Measurements from ENCODE around the gene MMAB. TPM values are rescaled to one million over a fixed set of nuclear protein-coding genes. Genes with fewer than 3 reads are reported as not detected.

MMAB gene
- total RNA-seq, 1 experiment from 2014 or later, result 83.0 TPM

- intact Hi-C loops (cut with micrococcal nuclease), result loop anchor here (1.0 to 2.0 kb wide), 3 partner anchors 55 to 139 kb away; partner anchors contain the start of gene FAM222A
- Histone ChIP-seq H2AFZ (ENCODE audit: low read length) (peak overlapping the region; percentile 70), H3K79me2 (ENCODE audit: low read length) (peaks cover 18% of the 10 kb centered on the region), H3K27me3 (ENCODE audit: low read length) (no peaks in the 10 kb centered on the region), H3K9ac (ENCODE audit: low read length) (peak overlapping the region; percentile 77), H3K36me3 (ENCODE audit: low read depth, low read length) (peaks cover 24% of the 10 kb centered on the region), H3K4me2 (ENCODE audit: low read length) (peak overlapping the region; percentile 93), H3K27ac (ENCODE audit: low read length) (no peak overlapping the region), H4K20me1 (ENCODE audit: low read length) (no peaks in the 10 kb centered on the region), H3K9me2 (replicated peaks; ENCODE audit: low read length) (no peaks in the 10 kb centered on the region), H3K4me3 (ENCODE audit: low read length) (peak overlapping the region; percentile 81), H3K9me3 (ENCODE audit: low read length) (no peaks in the 10 kb centered on the region), H3F3A (ENCODE audit: low read length, unreplicated experiment) (no peaks in the 10 kb centered on the region), H3K4me1 (ENCODE audit: insufficient read depth, low read length) (peaks cover 16% of the 10 kb centered on the region)
- no peak; the same call in 1 of the 2 replicates for ATAC-seq
- CTCF ChIA-PET, result interaction anchor here (0.6 to 1.2 kb wide), 6 partner anchors 19 to 201 kb away, joined by 3 to 10 read pairs (median 6); no protein-coding TSS in a partner anchor
- BruUV-seq (replicated peaks), result no TSS peak
- TF ChIP-seq CTCF (conservative IDR thresholded peaks at IDR 0.05; ENCODE audit: low read depth, low read length) (no peak), EZH2 (IDR thresholded peaks at IDR 0.05; ENCODE audit: low read length, unreplicated experiment) (no peak), EZH2phosphoT487 (IDR thresholded peaks at IDR 0.05; ENCODE audit: borderline replicate concordance, low read length) (no peak)
- no peak for DNase-seq
- POLR2A ChIA-PET (ENCODE audit: unreplicated experiment), result interaction anchor here (0.5 to 0.7 kb wide), 5 partner anchors 22 to 265 kb away, joined by 3 to 4 read pairs (median 3); no protein-coding TSS in a partner anchor
Measured at GRCh38 chr12:109573914-109574244, 575 bp upstream of the MMAB start.

DNA sequence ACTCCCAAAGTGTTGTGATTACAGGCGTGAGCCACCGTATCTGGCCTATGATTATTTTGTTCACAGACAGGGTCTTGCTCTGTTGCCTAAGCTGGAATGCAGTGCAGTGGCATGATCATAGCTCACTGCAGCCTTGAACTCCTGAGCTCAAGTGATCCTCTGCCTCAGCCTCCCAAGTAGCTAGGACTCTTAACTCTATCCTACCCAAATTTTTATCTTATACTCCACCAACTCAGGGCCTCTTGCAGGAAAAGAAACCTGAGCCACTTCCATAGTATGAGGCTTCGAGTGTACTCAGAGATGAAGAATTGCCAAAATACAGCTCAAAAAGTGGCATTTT, 828 bp downstream of the MMAB start:
- CTCF ChIA-PET, result no interaction called here
- Histone ChIP-seq H3K9ac (ENCODE audit: low read length) (peak overlapping the region; percentile 81), H3K4me1 (ENCODE audit: insufficient read depth, low read length) (peaks cover 16% of the 10 kb centered on the region), H3F3A (ENCODE audit: low read length, unreplicated experiment) (no peaks in the 10 kb centered on the region), H3K9me3 (ENCODE audit: low read length) (no peaks in the 10 kb centered on the region), H3K9me2 (replicated peaks; ENCODE audit: low read length) (no peaks in the 10 kb centered on the region), H3K27ac (ENCODE audit: low read length) (peak overlapping the region; percentile 57; the same call in 1 of the 2 replicates), H4K20me1 (ENCODE audit: low read length) (no peaks in the 10 kb centered on the region), H2AFZ (ENCODE audit: low read length) (peak overlapping the region; percentile 78; the same call in 1 of the 2 replicates), H3K4me2 (ENCODE audit: low read length) (peak overlapping the region; percentile 78), H3K4me3 (ENCODE audit: low read length) (peak overlapping the region; percentile 81), H3K79me2 (ENCODE audit: low read length) (peaks cover 18% of the 10 kb centered on the region), H3K36me3 (ENCODE audit: low read depth, low read length) (peaks cover 18% of the 10 kb centered on the region), H3K27me3 (ENCODE audit: low read length) (no peaks in the 10 kb centered on the region)
- intact Hi-C loops (cut with micrococcal nuclease), result loop anchor here (2.0 kb wide), 1 partner anchor 54 kb away; no protein-coding TSS in a partner anchor
- no peak for DNase-seq
- TF ChIP-seq CTCF (conservative IDR thresholded peaks at IDR 0.05; ENCODE audit: low read depth, low read length) (no peak), EZH2 (IDR thresholded peaks at IDR 0.05; ENCODE audit: low read length, unreplicated experiment) (no peak), EZH2phosphoT487 (IDR thresholded peaks at IDR 0.05; ENCODE audit: borderline replicate concordance, low read length) (no peak)
- no TSS peak for BruUV-seq (replicated peaks)
- ATAC-seq, result no peak
- POLR2A ChIA-PET (ENCODE audit: unreplicated experiment), result interaction anchor here (0.6 to 0.7 kb wide), 2 partner anchors 9 to 13 kb away, joined by 6 to 12 read pairs; no protein-coding TSS in a partner anchor

DNA sequence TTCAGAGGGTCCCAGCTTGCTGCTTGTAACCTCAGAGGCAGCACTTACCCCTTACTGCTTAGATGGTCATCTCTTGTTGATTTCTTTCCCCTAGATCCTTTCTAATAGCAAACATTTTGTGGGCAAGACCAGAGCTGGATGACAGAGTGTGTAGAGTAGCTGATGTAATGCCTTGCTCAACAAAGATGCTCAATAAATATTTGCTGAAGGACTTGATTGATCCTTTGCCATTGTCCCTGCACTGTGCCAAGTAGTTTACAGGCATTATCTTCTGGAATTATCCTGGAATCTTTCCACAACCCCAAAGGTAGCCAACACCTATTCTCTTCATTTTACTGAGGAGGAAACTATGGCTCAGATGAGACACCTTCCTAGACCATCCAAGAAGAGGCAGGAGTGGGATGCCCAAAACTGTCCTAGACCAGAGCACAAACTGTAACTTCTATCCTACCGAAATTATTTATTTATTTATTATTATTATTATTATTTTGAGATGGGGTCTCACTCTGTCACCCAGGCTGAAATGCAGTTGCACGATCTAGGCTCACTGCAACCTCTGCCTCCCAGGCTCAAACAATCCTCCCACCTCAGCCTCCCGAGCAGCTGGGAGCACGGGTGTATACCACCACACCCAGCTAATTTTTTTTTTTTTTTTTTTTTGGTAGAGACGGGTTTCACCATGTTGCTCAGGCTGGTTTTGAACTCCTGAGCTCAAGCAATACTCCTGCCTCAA, 1.4 kb downstream of the MMAB start:
- Histone ChIP-seq H3K4me2 (ENCODE audit: low read length) (peak overlapping the region; percentile 78; the same call in 1 of the 2 replicates), H3K36me3 (ENCODE audit: low read depth, low read length) (peaks cover 12% of the 10 kb centered on the region), H2AFZ (ENCODE audit: low read length) (no peak overlapping the region), H3K4me3 (ENCODE audit: low read length) (peak overlapping the region; percentile 81; the same call in 1 of the 2 replicates), H3K27me3 (ENCODE audit: low read length) (no peaks in the 10 kb centered on the region), H3K9ac (ENCODE audit: low read length) (no peak overlapping the region), H3K9me3 (ENCODE audit: low read length) (no peaks in the 10 kb centered on the region), H3K27ac (ENCODE audit: low read length) (no peak overlapping the region), H3K9me2 (replicated peaks; ENCODE audit: low read length) (no peaks in the 10 kb centered on the region), H4K20me1 (ENCODE audit: low read length) (no peaks in the 10 kb centered on the region), H3K4me1 (ENCODE audit: insufficient read depth, low read length) (peaks cover 16% of the 10 kb centered on the region), H3F3A (ENCODE audit: low read length, unreplicated experiment) (no peaks in the 10 kb centered on the region), H3K79me2 (ENCODE audit: low read length) (peaks cover 18% of the 10 kb centered on the region)
- BruUV-seq (replicated peaks), result no TSS peak
- no peak for DNase-seq
- POLR2A ChIA-PET (ENCODE audit: unreplicated experiment), result interaction anchor here (0.6 to 0.7 kb wide), 2 partner anchors 8 to 14 kb away, joined by 6 to 12 read pairs; no protein-coding TSS in a partner anchor
- intact Hi-C loops (cut with micrococcal nuclease), result loop anchor here (2.0 kb wide), 1 partner anchor 53 kb away; no protein-coding TSS in a partner anchor
- CTCF ChIA-PET, result no interaction called here
- ATAC-seq, result no peak
- TF ChIP-seq EZH2 (IDR thresholded peaks at IDR 0.05; ENCODE audit: low read length, unreplicated experiment) (no peak), EZH2phosphoT487 (IDR thresholded peaks at IDR 0.05; ENCODE audit: borderline replicate concordance, low read length) (no peak), CTCF (conservative IDR thresholded peaks at IDR 0.05; ENCODE audit: low read depth, low read length) (no peak)
